Right lobe of liver (tissue), 4 donors: ENCODE measurements around the gene KCNMA1.

Source experiments
- CTCF ChIP-seq, 4 donors: fragments of 200-600 bp in 3 of 4; fragments of 450-650 bp in 1 of 4; IDR thresholded peaks; one replicate each; pipeline versions ENCODE4 v1.5.1 to v1.8.0; 2016 to 2022; ENCODE audit warnings: antibody characterized with exemption in 4 of 4, mild to moderate bottlenecking in 2 of 4
- POLR2A ChIP-seq: fragments of 450-650 bp; IDR thresholded peaks from one replicate; pipeline ENCODE4 v1.6.1; 2017; ENCODE audit warnings: antibody characterized with exemption, mild to moderate bottlenecking
- donor health status: DM: no; HTN: no; CAD: no.
- donor health status: DM: no; HTN: no; CAD: no.
- donor health status: DM: no; HTN: yes; CAD: no.

- TF ChIP-seq CTCF (IDR thresholded peaks at IDR 0.05) (no peak), POLR2A (no peak)
These were observed 84.3 kb downstream of the KCNMA1 start for GRCh38 chr10:77553311-77553710.
